HK-2 (cell line): ENCODE results near the gene CSDE1.

Experiments
- DNase-seq: peaks from one replicate; pipeline ENCODE4 v3.0.0-alpha.2; 2018; ENCODE audit not compliant: unreplicated experiment

Gene CSDE1

DNA sequence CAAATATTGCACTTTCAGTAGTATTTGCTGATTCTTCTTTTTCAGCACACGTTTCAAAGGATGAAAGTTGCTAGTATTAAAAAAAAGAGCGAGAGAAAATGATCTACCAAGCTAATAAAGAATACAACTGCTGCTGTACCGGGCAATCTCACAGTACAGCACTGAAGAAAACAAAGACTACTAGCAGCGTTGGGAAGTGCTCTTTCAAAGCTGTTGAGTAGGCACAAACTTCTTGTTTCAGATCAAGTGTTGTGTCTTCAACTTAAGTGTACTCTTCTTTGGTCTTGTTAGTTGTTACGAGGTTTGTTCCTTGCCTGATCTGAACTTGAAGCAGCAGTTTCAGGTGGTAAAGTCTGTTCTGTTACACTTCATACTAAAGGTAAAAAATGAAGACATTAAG lies 7.9 kb downstream of the CSDE1 start:
- DNase-seq: no peak

- DNase-seq: no peak
Measured at GRCh38 chr1:114746450-114747121, 11.2 kb downstream of the CSDE1 start.

- no peak for DNase-seq
Measured at GRCh38 chr1:114745291-114745690, 12.5 kb downstream of the CSDE1 start.

- no peak for DNase-seq
Measured at GRCh38 chr1:114741963-114742746, 15.6 kb downstream of the CSDE1 start.

DNA sequence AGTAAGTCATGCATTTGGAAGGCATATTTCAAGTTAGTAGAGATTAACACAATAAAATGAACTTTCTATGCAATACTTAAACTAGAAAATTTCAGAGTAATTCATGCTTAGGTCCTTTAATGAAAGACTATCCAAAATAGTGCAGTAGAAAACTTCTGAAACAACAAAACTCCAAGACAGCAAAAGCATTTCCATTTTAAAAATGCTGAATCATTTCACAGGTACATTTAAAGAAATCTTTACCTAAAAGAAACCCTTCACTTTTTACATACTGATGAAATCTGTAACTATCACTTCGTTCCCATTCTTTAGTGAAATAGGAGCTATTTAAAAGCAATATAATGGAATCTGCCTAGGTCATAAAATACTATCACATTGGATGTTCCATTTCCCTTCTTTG lies 17.5 kb downstream of the CSDE1 start:
- no peak for DNase-seq

GRCh38 chr1:114737314-114737849 lies 20.4 kb downstream of the CSDE1 start:
- no peak for DNase-seq

GRCh38 chr1:114735479-114735878 lies 22.3 kb downstream of the CSDE1 start:
- no peak for DNase-seq

GRCh38 chr1:114729782-114730181 lies 28.0 kb downstream of the CSDE1 start:
- no peak for DNase-seq

DNA sequence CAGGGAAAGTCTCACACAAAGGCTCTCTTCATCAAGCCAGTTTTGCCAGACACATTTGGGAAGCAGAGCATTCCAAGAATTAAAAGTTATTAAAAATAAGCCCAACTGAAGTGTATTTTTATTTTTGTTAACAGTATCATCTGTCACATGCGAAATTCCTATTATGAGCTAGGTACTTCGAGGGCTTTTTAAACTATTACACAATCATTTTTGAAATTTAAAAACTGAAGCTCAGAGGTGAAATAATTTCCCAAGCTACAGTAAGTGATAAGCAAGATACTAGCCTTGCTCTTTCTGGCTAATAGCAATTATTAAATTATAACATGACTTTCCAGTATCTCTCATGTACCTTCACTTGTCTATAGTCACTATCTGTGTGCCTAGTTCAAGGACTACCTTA lies 29.2 kb downstream of the CSDE1 start:
- no peak for DNase-seq

DNA sequence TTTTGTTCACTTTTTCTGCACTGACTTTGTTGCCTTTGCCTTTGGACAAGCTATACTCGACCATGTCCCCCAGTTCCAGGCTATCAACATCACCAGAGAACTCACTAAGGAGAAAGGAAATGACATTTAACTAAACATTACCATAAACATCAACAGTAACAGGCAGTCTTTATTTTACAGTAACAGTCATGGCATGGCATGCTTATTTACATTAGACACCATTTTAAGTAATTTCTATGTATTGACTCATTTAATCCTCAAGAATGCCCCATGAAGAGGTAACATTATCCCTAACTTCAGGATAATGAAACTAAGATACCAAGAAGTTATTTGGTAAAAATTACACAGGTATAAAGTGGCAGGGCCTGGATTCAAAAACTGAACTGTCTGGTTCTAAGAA lies 32.6 kb downstream of the CSDE1 start:
- DNase-seq: no peak

DNA sequence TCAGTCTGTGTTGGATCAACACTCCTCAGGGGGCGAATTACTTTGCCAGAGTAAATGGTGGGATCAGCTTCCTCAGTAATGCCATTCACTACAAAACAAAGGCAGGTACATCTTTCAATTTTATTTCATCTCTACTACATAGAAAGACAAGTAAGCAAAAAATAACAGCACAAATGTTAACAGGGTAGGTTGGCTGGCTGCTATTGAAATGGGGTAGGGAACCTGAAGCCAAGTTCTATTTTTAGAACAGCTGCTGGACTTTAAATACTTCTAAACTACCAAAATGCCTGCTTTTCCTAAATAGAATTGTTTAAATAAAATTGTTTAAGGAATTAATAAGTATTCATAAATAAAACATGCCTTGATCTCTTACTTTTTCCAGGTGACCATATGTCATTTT lies 33.9 kb downstream of the CSDE1 start:
- DNase-seq: no peak

DNA sequence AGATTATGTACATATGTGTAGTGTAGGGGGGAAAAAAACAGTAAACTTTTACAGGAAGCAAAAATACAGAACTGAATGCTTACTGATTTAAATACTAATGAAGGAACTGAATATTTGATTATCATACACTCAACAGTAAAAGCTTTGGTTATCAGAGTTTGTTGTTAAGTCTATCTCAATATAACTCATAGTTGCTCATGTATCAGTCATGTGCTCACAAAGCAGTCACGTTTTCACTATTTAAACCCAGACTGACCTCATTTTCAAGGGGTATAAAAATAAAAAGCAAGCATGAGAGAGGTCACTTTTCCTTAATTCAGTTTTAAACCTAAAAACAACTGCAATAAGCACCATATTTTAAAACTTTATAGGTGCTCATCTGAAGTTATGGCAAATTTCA lies 34.3 kb downstream of the CSDE1 start:
- DNase-seq: no peak

DNA sequence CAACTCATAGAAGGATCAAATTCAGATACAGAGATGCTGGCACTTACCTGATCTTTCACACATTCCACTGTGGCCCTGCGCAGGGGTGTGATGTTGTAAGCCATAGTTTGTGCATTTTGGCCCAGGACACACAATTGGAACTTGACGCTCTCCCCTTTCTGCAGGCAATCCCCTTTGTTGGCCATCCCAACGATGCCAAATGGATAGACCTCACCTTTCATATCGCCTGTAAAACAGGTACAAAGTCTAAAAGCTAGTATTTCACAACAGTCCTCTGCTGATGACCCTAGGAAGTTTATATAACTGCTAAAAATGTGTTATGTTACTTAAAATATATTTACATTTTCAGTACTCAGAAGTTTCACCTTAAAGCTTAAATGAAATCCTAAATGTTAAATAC lies 37.3 kb downstream of the CSDE1 start:
- no peak for DNase-seq

GRCh38 chr1:114719424-114719787 lies 38.4 kb downstream of the CSDE1 start:
- DNase-seq: peak; percentile 28

DNA sequence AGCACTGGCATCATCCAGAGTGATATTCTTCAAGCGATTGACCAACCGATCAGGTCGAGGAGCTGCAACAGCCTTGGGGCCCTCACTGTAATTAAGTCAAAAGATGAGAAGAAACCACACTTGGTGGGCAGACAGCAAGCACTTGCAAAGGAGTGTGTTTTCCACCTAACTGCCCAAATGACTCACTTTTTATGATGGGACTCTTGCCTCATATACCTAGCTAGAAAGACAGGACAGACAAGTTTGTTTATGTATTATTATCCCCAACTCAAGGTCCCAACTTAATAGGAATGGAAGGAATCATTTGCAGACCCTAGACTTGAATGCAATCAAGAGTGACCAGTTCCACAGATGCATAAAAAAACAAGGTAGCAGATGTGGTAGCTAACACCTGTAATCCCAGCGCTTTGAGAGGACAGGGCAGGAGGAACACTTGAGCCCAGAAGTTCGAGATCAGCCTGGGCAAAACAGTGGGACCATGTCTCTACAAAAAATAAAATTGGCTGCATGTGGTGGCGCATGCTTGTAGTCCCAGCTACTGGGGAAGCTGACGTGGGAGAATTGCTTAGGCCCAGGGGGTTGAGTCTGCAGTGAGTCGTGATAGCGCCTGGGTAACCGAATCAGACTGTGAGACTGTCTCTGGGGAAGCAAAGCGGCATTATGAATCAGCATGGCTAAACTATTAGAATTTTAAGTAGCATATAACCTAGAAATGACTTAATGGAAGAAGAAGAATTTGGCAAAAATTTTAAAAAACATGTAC lies 38.9 kb downstream of the CSDE1 start:
- DNase-seq: peak; percentile 38

GRCh38 chr1:114716304-114717170 lies 41.2 kb downstream of the CSDE1 start, which contains the start of gene NRAS:
NRAS (minus strand) TSS chr1:114716771; CDS start chr1:114716160, 611 bp downstream.
- peak; percentile 93 for DNase-seq

- DNase-seq: no peak
Measured at GRCh38 chr1:114715952-114716303, 41.9 kb downstream of the CSDE1 start.

DNA sequence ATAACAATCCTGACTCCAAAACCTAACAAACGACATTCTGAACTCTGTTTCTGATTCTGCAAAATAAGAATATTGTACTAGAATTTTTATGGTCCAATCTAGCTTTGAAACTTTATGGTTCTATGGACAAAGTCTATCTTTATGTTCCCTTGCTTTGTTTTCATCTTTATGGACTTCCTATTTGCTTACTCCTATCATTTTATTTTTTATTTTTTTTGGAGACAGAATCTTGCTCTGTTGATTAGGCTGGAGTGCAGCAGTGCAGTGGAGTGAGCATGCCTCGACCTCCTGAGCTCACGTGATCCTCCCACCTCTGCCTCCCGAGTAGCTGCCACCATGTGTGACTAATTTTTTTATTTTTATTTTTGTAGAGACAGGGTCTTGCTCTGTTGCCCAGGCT lies 44.8 kb downstream of the CSDE1 start:
- DNase-seq: no peak

- DNase-seq: no peak
Measured at GRCh38 chr1:114710360-114710759, 47.4 kb downstream of the CSDE1 start.

DNA sequence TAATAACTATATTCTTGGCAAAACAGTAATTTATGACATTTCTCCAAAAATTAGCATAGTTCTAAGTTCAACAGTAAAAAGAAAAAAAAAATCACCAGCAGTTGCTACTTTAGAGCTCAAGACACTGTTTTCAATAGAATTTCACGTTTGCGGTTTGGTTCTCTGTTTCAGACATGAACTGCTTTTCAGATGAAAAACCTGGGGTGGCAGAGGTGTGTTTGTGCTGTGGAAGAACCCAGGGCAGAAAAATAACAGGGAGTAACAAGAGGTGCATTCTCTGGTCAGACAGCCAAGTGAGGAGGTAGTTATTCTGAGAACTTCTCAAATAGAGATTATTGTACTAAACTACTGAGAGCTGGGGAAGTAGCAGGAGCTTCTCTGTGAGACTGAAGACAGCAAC lies 50.2 kb downstream of the CSDE1 start:
- no peak for DNase-seq

GRCh38 chr1:114703242-114703641 lies 54.5 kb downstream of the CSDE1 start:
- DNase-seq: no peak

GRCh38 chr1:114702737-114703136 lies 55.0 kb downstream of the CSDE1 start:
- DNase-seq: no peak
